BJ (cell line): ENCODE measurements around the gene C4A. TPM values are rescaled to one million over a fixed set of nuclear protein-coding genes. Genes with fewer than 3 reads are reported as not detected.
"Not testable (repeated sequence)": the region's sequence is repeated elsewhere in the genome, so short reads cannot be mapped to it uniquely, and the experiment has no call there.

Source experiments
- CTCF ChIA-PET: fragments of 350-600 bp; formaldehyde crosslinking; extraction: SDS; loops from one replicate; lab custom pipeline; 2021; ENCODE audit warnings: antibody characterized with exemption, inconsistent platforms; lab: Yijun Ruan, JAX
- POLR2A ChIA-PET: fragments of 300-600 bp; sonication (Branson Sonifier 250); formaldehyde crosslinking; extraction: SDS; loops from one replicate; lab custom pipeline; 2021; ENCODE audit warnings: antibody characterized with exemption; lab: Charles Lee
- DNase-seq: peaks from one replicate; pipeline ENCODE4 v3.0.0-alpha.2; 2011; ENCODE audit warnings: low read depth
- H3K27me3 ChIP-seq: 2 replicates; pipeline ENCODE4 v1.6.0; 2011; ENCODE audit warnings: low read length; ENCODE audit not compliant: control insufficient read depth, insufficient read depth
- H3K36me3 ChIP-seq: 2 replicates; pipeline ENCODE4 v1.5.1; 2011; ENCODE audit warnings: low read length; ENCODE audit not compliant: control insufficient read depth, insufficient read depth
- H3K4me3 ChIP-seq: 2 replicates; pipeline ENCODE4 v1.5.1; 2011; ENCODE audit warnings: low read depth, mild to moderate bottlenecking, control low read depth, low read length
- polyA plus RNA-seq: library from polyadenylated mRNA; depleted of rRNA; stranded (reverse); fragments of >200 nt; gene quantifications from 2 replicates; pipeline ENCODE4 v1.2.3, GENCODE V29; 2011

Gene C4A
- polyA plus RNA-seq, 1 experiment = 9.7 TPM

DNA sequence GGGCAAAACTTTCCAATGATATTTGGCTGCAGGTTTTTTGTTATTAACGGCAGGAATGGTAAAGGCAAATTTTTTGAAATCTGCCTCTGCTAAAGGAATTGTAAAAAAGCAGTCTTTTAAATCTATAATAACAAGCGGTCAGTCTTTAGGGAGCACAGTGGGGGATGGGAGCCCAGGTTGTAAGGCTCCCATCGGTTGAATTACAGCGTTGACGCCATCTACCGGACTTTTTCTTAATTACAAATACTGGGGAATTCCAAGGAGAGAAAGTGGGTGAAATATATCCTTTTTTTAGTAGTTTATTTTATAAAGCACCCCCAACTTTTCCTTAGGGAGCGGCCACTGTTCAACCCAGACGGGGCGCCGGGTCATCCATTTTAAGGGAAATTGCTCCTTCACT is 40.2 kb downstream of the C4A start:
- CTCF ChIA-PET, POLR2A ChIA-PET, H3K4me3 ChIP-seq, DNase-seq, H3K36me3 ChIP-seq, H3K27me3 ChIP-seq: not testable (repeated sequence)

DNA sequence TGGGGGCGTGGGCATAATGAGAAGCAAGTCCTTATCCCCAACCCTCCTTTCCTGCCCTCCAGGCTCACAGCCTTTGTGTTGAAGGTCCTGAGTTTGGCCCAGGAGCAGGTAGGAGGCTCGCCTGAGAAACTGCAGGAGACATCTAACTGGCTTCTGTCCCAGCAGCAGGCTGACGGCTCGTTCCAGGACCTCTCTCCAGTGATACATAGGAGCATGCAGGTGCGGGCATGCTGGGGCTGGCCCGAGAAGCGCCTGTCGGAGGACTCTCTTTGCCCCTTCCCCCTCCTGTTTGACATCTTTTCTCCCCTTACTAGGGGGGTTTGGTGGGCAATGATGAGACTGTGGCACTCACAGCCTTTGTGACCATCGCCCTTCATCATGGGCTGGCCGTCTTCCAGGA is 46.8 kb downstream of the C4A start:
- H3K27me3 ChIP-seq, CTCF ChIA-PET, DNase-seq, POLR2A ChIA-PET, H3K4me3 ChIP-seq, H3K36me3 ChIP-seq: not testable (repeated sequence)

DNA sequence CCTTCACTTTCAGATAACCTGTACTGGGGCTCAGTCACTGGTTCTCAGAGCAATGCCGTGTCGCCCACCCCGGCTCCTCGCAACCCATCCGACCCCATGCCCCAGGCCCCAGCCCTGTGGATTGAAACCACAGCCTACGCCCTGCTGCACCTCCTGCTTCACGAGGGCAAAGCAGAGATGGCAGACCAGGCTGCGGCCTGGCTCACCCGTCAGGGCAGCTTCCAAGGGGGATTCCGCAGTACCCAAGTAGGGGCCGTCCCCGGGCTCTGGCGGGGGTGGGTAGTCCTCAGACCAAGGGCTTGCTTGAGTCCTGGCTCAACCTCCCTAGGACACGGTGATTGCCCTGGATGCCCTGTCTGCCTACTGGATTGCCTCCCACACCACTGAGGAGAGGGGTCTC is 47.7 kb downstream of the C4A start:
- H3K36me3 ChIP-seq, H3K27me3 ChIP-seq, CTCF ChIA-PET, POLR2A ChIA-PET, H3K4me3 ChIP-seq, DNase-seq: not testable (repeated sequence)

DNA sequence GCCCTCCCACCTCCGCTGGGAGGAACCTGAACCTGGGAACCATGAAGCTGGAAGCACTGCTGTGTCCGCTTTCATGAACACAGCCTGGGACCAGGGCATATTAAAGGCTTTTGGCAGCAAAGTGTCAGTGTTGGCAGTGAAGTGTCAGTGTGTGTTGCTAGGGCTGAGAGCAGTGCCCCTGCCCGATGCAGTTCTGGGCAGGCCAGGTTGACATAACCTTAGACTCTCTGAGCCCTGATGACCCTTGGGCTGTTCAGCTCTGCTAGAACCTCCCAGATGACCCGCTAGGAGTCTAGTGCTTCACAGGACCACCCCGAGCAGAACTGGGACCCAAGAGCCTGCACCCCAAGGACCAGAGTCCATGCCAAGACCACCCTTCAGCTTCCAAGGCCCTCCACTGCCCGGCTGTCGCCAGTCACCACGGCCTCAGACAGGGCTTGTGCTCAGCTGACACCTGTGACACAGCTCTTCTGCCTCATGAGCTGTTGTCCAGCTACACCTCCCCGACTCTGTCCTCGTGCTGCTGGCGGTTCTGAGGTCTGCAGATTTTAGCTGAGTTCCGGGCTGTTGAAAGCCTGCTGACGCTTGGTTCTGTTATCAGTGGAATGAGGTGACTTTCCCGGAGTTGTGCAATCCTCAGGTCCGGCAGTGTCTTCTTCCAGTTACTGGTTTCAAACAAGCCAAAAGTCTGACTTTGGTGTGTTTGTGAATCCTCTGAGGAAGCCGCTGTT is 53.6 kb downstream of the C4A start:
- DNase-seq, CTCF ChIA-PET, H3K36me3 ChIP-seq, POLR2A ChIA-PET, H3K27me3 ChIP-seq, H3K4me3 ChIP-seq: not testable (repeated sequence)

DNA sequence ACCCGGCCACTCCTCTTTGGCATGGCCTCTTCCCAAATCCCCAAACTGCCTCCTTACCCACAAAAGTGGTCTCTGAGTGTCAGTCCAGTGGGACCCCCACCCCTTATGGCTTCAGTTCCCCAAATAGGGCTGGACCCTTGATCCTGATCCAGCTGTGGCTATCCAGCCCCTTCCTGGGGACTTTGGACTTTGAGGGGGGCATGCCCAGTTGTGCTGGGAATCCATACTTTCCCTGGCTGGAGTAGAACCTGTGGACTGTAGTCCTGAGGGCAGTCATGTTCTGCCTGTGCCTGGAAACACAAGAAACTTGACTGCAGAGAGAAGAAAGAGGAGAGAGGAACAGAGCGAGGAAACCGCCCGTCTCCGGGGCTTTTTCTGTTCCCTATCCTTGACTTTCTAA is 55.3 kb downstream of the C4A start:
- H3K36me3 ChIP-seq, H3K4me3 ChIP-seq, DNase-seq, CTCF ChIA-PET, H3K27me3 ChIP-seq, POLR2A ChIA-PET: not testable (repeated sequence)

DNA sequence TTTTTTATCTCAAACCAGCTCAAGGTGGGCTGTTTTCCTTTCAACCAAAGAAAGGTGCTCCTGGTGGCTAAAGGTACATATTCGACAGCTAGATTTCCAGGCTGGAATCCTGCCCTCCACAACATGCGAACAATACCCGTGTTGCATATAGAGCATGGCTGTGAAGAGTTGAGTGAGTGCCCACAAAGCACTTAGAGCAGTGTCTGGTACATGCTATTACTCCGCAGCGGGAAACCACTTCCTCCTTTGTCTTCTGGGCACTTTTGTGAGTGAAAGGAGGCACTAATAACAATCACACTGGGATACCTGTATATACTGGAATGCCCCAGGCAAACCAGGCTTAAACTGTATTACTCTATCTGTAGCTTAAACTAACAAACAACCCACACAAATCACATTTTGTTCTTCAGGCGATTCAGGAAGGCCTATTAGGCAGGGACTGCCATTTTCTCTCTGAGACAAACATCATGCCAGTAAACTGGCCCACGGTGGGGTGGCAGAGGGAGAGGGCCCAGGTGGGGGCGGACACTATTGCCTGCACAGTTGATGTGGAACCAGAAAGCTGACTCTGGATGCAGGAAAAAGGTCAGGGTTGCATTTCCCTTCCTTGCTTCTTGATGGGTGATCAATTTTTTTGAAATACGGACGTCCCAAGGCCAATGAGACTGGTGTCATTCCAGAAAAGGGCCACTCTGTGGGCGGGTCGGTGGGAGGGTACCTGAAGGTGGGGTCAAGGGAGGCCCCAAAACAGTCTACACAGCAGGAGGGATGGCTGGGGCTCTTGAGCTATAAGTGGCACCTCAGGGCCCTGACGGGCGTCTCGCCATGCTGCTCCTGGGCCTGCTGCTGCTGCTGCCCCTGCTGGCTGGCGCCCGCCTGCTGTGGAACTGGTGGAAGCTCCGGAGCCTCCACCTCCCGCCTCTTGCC is 56.0 kb downstream of the C4A start, which contains the start of gene CYP21A2:
CYP21A2 (plus strand) TSS at position 818 of the 927 bp plus-strand sequence; CDS start at position 826, 8 bp downstream.
- CTCF ChIA-PET = interaction anchor here (1.4 kb wide), 1 partner anchor 10 kb away, joined by 5 read pairs; no protein-coding TSS in a partner anchor
- H3K27me3 ChIP-seq, DNase-seq, H3K4me3 ChIP-seq, POLR2A ChIA-PET, H3K36me3 ChIP-seq: not testable (repeated sequence)

DNA sequence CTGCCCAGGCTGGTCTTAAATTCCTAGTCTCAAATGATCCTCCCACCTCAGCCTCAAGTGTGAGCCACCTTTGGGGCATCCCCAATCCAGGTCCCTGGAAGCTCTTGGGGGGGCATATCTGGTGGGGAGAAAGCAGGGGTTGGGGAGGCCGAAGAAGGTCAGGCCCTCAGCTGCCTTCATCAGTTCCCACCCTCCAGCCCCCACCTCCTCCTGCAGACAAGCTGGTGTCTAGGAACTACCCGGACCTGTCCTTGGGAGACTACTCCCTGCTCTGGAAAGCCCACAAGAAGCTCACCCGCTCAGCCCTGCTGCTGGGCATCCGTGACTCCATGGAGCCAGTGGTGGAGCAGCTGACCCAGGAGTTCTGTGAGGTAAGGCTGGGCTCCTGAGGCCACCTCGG is 57.0 kb downstream of the C4A start:
- DNase-seq, H3K27me3 ChIP-seq, POLR2A ChIA-PET, H3K4me3 ChIP-seq, H3K36me3 ChIP-seq: not testable (repeated sequence)
- CTCF ChIA-PET = interaction anchor here (1.4 kb wide), 1 partner anchor 9 kb away, joined by 5 read pairs; no protein-coding TSS in a partner anchor

DNA sequence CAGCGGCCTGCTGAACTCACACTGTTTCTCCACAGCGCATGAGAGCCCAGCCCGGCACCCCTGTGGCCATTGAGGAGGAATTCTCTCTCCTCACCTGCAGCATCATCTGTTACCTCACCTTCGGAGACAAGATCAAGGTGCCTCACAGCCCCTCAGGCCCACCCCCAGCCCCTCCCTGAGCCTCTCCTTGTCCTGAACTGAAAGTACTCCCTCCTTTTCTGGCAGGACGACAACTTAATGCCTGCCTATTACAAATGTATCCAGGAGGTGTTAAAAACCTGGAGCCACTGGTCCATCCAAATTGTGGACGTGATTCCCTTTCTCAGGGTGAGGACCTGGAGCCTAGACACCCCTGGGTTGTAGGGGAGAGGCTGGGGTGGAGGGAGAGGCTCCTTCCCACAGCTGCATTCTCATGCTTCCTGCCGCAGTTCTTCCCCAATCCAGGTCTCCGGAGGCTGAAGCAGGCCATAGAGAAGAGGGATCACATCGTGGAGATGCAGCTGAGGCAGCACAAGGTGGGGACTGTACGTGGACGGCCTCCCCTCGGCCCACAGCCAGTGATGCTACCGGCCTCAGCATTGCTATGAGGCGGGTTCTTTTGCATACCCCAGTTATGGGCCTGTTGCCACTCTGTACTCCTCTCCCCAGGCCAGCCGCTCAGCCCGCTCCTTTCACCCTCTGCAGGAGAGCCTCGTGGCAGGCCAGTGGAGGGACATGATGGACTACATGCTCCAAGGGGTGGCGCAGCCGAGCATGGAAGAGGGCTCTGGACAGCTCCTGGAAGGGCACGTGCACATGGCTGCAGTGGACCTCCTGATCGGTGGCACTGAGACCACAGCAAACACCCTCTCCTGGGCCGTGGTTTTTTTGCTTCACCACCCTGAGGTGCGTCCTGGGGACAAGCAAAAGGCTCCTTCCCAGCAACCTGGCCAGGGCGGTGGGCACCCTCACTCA is 57.7 kb downstream of the C4A start:
- POLR2A ChIA-PET, H3K4me3 ChIP-seq, H3K36me3 ChIP-seq, DNase-seq, H3K27me3 ChIP-seq: not testable (repeated sequence)
- CTCF ChIA-PET = interaction anchor here (1.4 kb wide), 1 partner anchor 8 kb away, joined by 5 read pairs; no protein-coding TSS in a partner anchor

DNA sequence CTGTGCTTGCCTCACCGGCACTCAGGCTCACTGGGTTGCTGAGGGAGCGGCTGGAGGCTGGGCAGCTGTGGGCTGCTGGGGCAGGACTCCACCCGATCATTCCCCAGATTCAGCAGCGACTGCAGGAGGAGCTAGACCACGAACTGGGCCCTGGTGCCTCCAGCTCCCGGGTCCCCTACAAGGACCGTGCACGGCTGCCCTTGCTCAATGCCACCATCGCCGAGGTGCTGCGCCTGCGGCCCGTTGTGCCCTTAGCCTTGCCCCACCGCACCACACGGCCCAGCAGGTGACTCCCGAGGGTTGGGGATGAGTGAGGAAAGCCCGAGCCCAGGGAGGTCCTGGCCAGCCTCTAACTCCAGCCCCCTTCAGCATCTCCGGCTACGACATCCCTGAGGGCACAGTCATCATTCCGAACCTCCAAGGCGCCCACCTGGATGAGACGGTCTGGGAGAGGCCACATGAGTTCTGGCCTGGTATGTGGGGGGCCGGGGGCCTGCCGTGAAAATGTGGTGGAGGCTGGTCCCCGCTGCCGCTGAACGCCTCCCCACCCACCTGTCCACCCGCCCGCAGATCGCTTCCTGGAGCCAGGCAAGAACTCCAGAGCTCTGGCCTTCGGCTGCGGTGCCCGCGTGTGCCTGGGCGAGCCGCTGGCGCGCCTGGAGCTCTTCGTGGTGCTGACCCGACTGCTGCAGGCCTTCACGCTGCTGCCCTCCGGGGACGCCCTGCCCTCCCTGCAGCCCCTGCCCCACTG is 58.6 kb downstream of the C4A start:
- H3K4me3 ChIP-seq, POLR2A ChIA-PET, CTCF ChIA-PET, DNase-seq, H3K36me3 ChIP-seq, H3K27me3 ChIP-seq: not testable (repeated sequence)

DNA sequence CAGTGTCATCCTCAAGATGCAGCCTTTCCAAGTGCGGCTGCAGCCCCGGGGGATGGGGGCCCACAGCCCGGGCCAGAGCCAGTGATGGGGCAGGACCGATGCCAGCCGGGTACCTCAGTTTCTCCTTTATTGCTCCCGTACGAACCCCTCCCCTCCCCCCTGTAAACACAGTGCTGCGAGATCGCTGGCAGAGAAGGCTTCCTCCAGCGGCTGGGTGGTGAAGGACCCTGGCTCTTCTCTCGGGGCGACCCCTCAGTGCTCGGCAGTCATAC is 59.1 kb downstream of the C4A start:
- POLR2A ChIA-PET, H3K4me3 ChIP-seq, H3K36me3 ChIP-seq, DNase-seq, CTCF ChIA-PET, H3K27me3 ChIP-seq: not testable (repeated sequence)

DNA sequence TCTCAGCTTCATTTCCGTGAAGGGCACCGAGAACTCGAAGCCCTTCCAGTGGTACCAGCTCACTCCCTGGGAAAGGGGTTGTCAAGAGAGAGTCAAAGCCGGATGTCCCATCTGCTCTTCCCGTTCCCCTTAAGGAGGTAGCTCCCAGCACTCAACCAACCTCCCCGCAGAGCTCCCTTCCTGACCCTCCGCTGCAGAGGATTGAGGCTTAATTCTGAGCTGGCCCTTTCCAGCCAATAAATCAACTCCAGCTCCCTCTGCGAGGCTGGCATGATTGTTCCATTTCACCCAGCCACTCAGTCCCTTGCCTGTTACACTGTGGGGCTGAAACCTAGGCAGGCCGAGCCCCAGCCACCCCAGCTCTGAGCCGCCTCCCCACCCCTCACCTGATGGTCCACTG is 59.5 kb downstream of the C4A start:
- H3K36me3 ChIP-seq, POLR2A ChIA-PET, H3K4me3 ChIP-seq, DNase-seq, CTCF ChIA-PET, H3K27me3 ChIP-seq: not testable (repeated sequence)
